Mesothelial cell of epicardium (in vitro differentiated cells): ENCODE results near the gene FXN. TPM values are rescaled to one million over a fixed set of nuclear protein-coding genes. Genes with fewer than 3 reads are reported as not detected.

Experiments used
- DNase-seq, 2 experiments: peaks; one replicate each; pipeline ENCODE4 v3.0.0; 2021; ENCODE audit warnings: low spot score in 2 of 2; ENCODE audit not compliant: unreplicated experiment in 2 of 2
- H3K27ac Mint-ChIP-seq: 2 replicates; pipeline ENCODE4 v1.8.0; 2021; ENCODE audit warnings: mixed read lengths
- H3K27me3 Mint-ChIP-seq: 2 replicates; pipeline ENCODE4 v1.8.0; 2021; ENCODE audit warnings: low read depth, mixed read lengths
- H3K36me3 Mint-ChIP-seq: 2 replicates; pipeline ENCODE4 v1.8.0; 2021; ENCODE audit warnings: mixed read lengths
- H3K4me1 Mint-ChIP-seq: 2 replicates; pipeline ENCODE4 v1.8.0; 2021; ENCODE audit warnings: mixed read lengths
- H3K4me3 Mint-ChIP-seq: 2 replicates; pipeline ENCODE4 v1.8.0; 2021; ENCODE audit warnings: mild to moderate bottlenecking, moderate library complexity, mixed read lengths
- H3K9me3 Mint-ChIP-seq: 2 replicates; pipeline ENCODE4 v1.8.0; 2021; ENCODE audit warnings: mixed read lengths
- total RNA-seq: library from RNA; stranded (reverse); gene quantifications from 3 replicates; pipeline ENCODE4 v1.2.1, GENCODE V29; 2021
- TF ChIP-seq, protein P1 (sequence below): fragments of 200-600 bp; sonication (generic); IDR thresholded peaks from one replicate; pipeline ENCODE4 v1.5.0; 2021; ENCODE audit warnings: antibody characterized with exemption; ENCODE audit not compliant: unreplicated experiment

The FXN gene
- total RNA-seq, 1 donor from 2014 or later = 20.8 TPM

DNA sequence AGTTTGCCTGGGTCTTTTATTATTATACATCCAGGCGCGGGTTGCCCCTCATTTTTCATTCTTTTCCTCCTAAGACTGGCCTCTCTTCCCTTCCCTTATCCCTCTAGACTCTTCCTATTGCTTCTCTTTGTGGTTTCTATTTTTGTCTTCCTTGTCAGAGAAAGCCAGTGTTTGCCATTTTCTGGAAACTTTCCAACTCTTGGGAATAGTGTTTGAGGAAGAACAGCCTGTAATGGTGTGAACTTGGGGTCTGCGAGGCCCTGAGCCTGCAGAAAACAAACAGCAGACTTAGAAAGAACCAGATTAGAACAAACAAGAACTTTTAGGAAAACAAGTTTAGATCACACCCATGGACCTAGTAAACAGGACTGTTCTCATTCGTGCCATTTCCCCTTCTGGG lies 37.2 kb upstream of the FXN start:
- TF ChIP-seq, protein P1, sequence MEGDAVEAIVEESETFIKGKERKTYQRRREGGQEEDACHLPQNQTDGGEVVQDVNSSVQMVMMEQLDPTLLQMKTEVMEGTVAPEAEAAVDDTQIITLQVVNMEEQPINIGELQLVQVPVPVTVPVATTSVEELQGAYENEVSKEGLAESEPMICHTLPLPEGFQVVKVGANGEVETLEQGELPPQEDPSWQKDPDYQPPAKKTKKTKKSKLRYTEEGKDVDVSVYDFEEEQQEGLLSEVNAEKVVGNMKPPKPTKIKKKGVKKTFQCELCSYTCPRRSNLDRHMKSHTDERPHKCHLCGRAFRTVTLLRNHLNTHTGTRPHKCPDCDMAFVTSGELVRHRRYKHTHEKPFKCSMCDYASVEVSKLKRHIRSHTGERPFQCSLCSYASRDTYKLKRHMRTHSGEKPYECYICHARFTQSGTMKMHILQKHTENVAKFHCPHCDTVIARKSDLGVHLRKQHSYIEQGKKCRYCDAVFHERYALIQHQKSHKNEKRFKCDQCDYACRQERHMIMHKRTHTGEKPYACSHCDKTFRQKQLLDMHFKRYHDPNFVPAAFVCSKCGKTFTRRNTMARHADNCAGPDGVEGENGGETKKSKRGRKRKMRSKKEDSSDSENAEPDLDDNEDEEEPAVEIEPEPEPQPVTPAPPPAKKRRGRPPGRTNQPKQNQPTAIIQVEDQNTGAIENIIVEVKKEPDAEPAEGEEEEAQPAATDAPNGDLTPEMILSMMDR = no peak
- Mint-ChIP-seq H3K4me3 (no peak overlapping the region), H3K36me3 (no peaks in the 10 kb centered on the region), H3K9me3 (no peaks in the 10 kb centered on the region), H3K27ac (no peak overlapping the region), H3K27me3 (peaks cover 10% of the 10 kb centered on the region), H3K4me1 (peaks cover 3% of the 10 kb centered on the region)
- DNase-seq = no peak

DNA sequence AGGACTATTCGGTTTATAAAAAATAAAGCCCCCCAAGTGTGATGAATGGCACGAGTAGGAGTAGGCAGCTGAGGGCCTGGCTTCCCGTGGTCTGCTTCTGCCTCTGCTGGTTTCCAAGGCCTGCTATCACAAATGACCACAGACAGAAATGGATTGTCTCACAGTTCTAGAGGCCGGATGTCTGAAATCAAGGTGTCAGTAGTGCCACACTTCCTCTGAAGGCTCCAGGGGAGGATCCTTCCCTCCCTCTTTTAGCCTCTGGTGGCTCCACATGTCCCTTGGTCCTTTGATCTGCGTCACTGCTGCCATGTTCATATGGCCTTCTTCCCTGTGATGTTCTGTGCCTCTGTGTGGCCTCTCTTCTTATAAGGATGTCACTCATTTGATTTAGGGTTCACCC lies 36.7 kb upstream of the FXN start:
- peaks cover 10% of the 10 kb centered on the region for H3K27me3 Mint-ChIP-seq
- no peak for DNase-seq
- no peaks in the 10 kb centered on the region for H3K36me3 Mint-ChIP-seq
- peaks cover 3% of the 10 kb centered on the region for H3K4me1 Mint-ChIP-seq
- no peaks in the 10 kb centered on the region for H3K9me3 Mint-ChIP-seq
- no peak overlapping the region for H3K4me3 Mint-ChIP-seq
- no peak overlapping the region for H3K27ac Mint-ChIP-seq
- TF ChIP-seq, protein P1 = no peak

DNA sequence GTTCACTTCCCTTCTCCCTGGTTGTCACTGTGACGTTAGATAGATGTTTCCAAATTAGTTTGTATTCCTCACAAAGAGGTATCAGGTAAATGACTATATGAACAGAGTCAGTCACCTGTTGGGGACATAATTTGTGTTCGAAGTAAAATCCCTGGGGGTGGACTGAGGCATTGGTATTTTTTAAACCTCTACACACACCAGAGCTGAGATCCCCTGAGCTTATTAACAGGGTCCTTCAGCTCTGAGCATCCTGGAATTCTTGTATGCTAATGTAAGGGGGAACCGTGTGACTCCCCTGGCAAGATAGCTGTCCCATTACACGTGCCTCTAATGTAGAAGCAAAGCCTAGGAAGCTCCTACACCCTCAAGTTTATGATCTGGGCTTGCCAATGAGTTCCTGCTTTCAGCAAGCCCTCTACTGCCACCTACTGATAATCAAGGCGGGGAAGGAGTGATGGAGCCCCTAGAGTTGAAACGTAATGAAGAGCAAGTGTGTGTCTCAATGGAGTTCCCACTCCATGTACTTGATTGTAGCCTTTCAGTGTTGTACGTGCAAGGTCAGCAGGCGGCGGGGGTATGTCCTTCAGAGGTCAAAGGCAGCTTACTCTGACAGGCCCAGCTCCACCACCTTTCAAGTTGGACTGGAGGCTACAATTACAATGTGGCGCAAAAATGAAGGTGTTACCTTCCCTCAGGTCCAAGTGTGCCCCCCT lies 36.0 kb upstream of the FXN start:
- DNase-seq = peak in 1 of 2 experiments; percentile 63
- H3K27ac Mint-ChIP-seq = no peak overlapping the region
- TF ChIP-seq, protein P1 = peak; percentile 60
- H3K36me3 Mint-ChIP-seq = no peaks in the 10 kb centered on the region
- H3K27me3 Mint-ChIP-seq = peaks cover 10% of the 10 kb centered on the region
- no peaks in the 10 kb centered on the region for H3K9me3 Mint-ChIP-seq
- H3K4me1 Mint-ChIP-seq = peaks cover 3% of the 10 kb centered on the region
- no peak overlapping the region for H3K4me3 Mint-ChIP-seq

DNA sequence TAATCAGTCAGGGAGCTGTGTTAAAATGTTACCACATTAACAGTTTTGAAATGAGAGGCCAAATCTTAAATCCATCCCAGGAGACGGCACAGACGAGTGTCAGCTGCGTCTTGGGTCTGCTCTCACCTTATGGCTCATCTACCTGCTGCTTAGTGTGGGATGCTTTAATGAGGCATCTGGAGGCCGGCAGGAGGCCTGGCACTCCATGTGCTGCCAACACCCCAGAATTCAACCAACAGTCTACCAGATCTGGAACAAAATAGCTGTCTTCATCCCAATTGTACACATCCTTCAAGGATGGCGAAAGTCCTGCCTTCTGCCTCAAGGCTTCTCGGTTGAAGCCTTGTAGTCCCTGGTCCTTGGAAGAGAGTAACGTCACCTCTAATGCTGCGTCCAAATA lies 33.6 kb upstream of the FXN start:
- peaks cover 8% of the 10 kb centered on the region for H3K4me1 Mint-ChIP-seq
- no peaks in the 10 kb centered on the region for H3K36me3 Mint-ChIP-seq
- no peaks in the 10 kb centered on the region for H3K9me3 Mint-ChIP-seq
- peaks cover 10% of the 10 kb centered on the region for H3K27me3 Mint-ChIP-seq
- no peak overlapping the region for H3K4me3 Mint-ChIP-seq
- H3K27ac Mint-ChIP-seq = no peak overlapping the region
- DNase-seq = no peak
- TF ChIP-seq, protein P1 = no peak

DNA sequence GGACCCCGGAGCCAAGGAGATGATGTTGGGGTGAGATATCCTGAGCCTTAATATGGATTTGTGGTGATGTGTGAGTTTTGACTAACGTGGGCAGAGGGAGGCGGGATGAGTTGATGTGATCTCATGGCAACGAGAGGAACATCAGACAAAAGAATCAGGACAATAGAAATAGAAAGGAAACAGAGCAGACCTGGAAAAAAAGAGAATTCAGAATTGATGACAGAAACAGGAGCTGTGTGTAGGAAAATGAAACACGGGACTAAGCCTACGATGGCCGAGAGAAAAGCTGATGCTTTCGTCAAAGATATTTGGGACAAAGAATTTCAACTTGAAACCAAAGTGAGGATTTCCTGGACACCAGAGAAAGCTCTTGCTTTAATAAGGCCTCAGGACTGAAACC lies 32.5 kb upstream of the FXN start:
- Mint-ChIP-seq H3K36me3 (no peaks in the 10 kb centered on the region), H3K27me3 (peaks cover 10% of the 10 kb centered on the region), H3K4me3 (no peak overlapping the region), H3K9me3 (no peaks in the 10 kb centered on the region), H3K27ac (no peak overlapping the region), H3K4me1 (peaks cover 8% of the 10 kb centered on the region)
- TF ChIP-seq, protein P1 = no peak
- no peak for DNase-seq
